Liver (tissue), 9 donors: ENCODE data around the gene RHOT2. TPM values are rescaled to one million over a fixed set of nuclear protein-coding genes. Genes with fewer than 3 reads are reported as not detected.
A peak's percentile ranks its signal among the peaks of the same experiment; 100 is the strongest.

ENCODE experiments used
- DNase-seq: peaks from one replicate; pipeline ENCODE4 v3.0.0-alpha.2; 2017; ENCODE audit warnings: low spot score
- H3K27ac ChIP-seq, 2 donors: one replicate each; pipeline ENCODE4 v1.7.0; 2013; ENCODE audit warnings: inconsistent platforms in 2 of 2, low read length in 2 of 2, control low read depth in 1 of 2, low read depth in 1 of 2, mild to moderate bottlenecking in 1 of 2
- H3K27me3 ChIP-seq, 4 donors: one replicate each; pipeline versions ENCODE4 v1.6.1 to v1.7.0; 2013; ENCODE audit warnings: low read length in 3 of 4, inconsistent platforms in 1 of 4, mild to moderate bottlenecking in 1 of 4, moderate library complexity in 1 of 4; ENCODE audit not compliant: control insufficient read depth in 4 of 4, insufficient read depth in 4 of 4
- H3K36me3 ChIP-seq, 4 donors: one replicate each; pipeline versions ENCODE4 v1.6.1 to v1.7.0; 2013; ENCODE audit warnings: low read length in 3 of 4, mild to moderate bottlenecking in 3 of 4, low read depth in 1 of 4, moderate library complexity in 1 of 4; ENCODE audit not compliant: control insufficient read depth in 4 of 4, insufficient read depth in 3 of 4
- H3K4me1 ChIP-seq, 4 donors: one replicate each; pipeline versions ENCODE4 v1.6.1 to v1.7.0; 2013; ENCODE audit warnings: low read length in 3 of 4, mild to moderate bottlenecking in 3 of 4, moderate library complexity in 1 of 4; ENCODE audit not compliant: control insufficient read depth in 4 of 4, insufficient read depth in 4 of 4
- H3K4me3 ChIP-seq, 3 donors: one replicate each; pipeline versions ENCODE4 v1.6.1 to v1.7.0; 2013; ENCODE audit warnings: low read length in 3 of 3, control low read depth in 1 of 3, low read depth in 1 of 3, mild to moderate bottlenecking in 1 of 3
- H3K9ac ChIP-seq, 2 donors: one replicate each; pipeline ENCODE4 v1.7.0; 2013; ENCODE audit warnings: low read length in 2 of 2, mild to moderate bottlenecking in 2 of 2, moderate library complexity in 2 of 2, control low read depth in 1 of 2, low read depth in 1 of 2
- H3K9me3 ChIP-seq, 4 donors: one replicate each; pipeline versions ENCODE4 v1.6.1 to v1.7.0; 2013; ENCODE audit warnings: low read length in 3 of 4; ENCODE audit not compliant: control insufficient read depth in 4 of 4
- ATF3 ChIP-seq: IDR thresholded peaks from 2 replicates; pipeline ENCODE4 v1.6.1; 2016; ENCODE audit warnings: antibody characterized with exemption
- CTCF ChIP-seq: fragments of 150-350 bp; IDR thresholded peaks from 2 replicates; pipeline ENCODE4 v1.5.1; 2017; ENCODE audit warnings: improper control_type of control experiment, low read depth, low read length; ENCODE audit not compliant: missing input control
- EGR1 ChIP-seq, 2 donors: IDR thresholded peaks; 2 replicates each; pipeline ENCODE4 v1.6.1; 2016 to 2018; ENCODE audit warnings: antibody characterized with exemption in 2 of 2, low read depth in 2 of 2
- GABPA ChIP-seq, 2 donors: IDR thresholded peaks in 1 of 2; conservative IDR thresholded peaks in 1 of 2; 2 replicates each; pipeline ENCODE4 v1.6.1; 2016; ENCODE audit warnings: antibody characterized with exemption in 2 of 2, mild to moderate bottlenecking in 1 of 2, moderate library complexity in 1 of 2
- HNF4A ChIP-seq, 2 donors: conservative IDR thresholded peaks; 2 replicates each; pipeline ENCODE4 v1.6.1; 2016; ENCODE audit warnings: antibody characterized with exemption in 2 of 2, mild to moderate bottlenecking in 2 of 2
- HNF4G ChIP-seq: IDR thresholded peaks from 2 replicates; pipeline ENCODE4 v1.6.1; 2016; ENCODE audit warnings: antibody characterized with exemption
- MAX ChIP-seq: IDR thresholded peaks from 2 replicates; pipeline ENCODE4 v1.6.1; 2016; ENCODE audit warnings: antibody characterized with exemption
- NR2F2 ChIP-seq: IDR thresholded peaks from 2 replicates; pipeline ENCODE4 v1.6.1; 2016; ENCODE audit warnings: antibody characterized with exemption
- RAD21 ChIP-seq, 2 donors: IDR thresholded peaks; 2 replicates each; pipeline ENCODE4 v1.6.1; 2016; ENCODE audit warnings: antibody characterized with exemption in 2 of 2, mild to moderate bottlenecking in 2 of 2
- RXRA ChIP-seq, 2 donors: IDR thresholded peaks; 2 replicates each; pipeline ENCODE4 v1.6.1; 2017 to 2018; ENCODE audit warnings: antibody characterized with exemption in 2 of 2, mild to moderate bottlenecking in 1 of 2
- SP1 ChIP-seq: IDR thresholded peaks from 2 replicates; pipeline ENCODE4 v1.6.1; 2018; ENCODE audit warnings: antibody characterized with exemption, mild to moderate bottlenecking
- YY1 ChIP-seq: IDR thresholded peaks from 2 replicates; pipeline ENCODE4 v1.6.1; 2016; ENCODE audit warnings: antibody characterized with exemption, mild to moderate bottlenecking
- WGBS: extraction: QIAGEN DNeasy Blood & Tissue Kit; methylation state at CpG from one replicate; pipeline ENCODE4 v1.1.7; 2013; 5-methylcytosine and 5-hydroxymethylcytosine counted together
- polyA plus RNA-seq, 2 donors: library from polyadenylated mRNA; stranded (reverse) in 1 of 2; unstranded in 1 of 2; fragments of 200-250 nt in 1 of 2; fragments of >200 nt in 1 of 2; fragmentation: Nextera tagmentation in 1 of 2; extraction: Ambion mirVana in 1 of 2; gene quantifications; one replicate each; pipeline versions ENCODE4 v1.2.1 to v1.2.3, GENCODE V29; 2013 to 2015
- total RNA-seq, 2 donors: library from RNA; depleted of rRNA; stranded (reverse); fragments of >200 nt; gene quantifications; one replicate each; pipeline ENCODE4 v1.2.3, GENCODE V29; 2014
- TF ChIP-seq, protein P1 (sequence below): IDR thresholded peaks from 2 replicates; pipeline ENCODE4 v1.6.1; 2016; ENCODE audit warnings: antibody characterized with exemption
- TF ChIP-seq, protein P2 (sequence below): IDR thresholded peaks from 2 replicates; pipeline ENCODE4 v1.6.1; 2016; ENCODE audit warnings: antibody characterized with exemption, mild to moderate bottlenecking
- donor health status: healthy.
- donor health status: healthy.
- donor health status: healthy.
- donor health status: healthy.
- donor health status: healthy.

RHOT2 gene
- total and polyA plus RNA-seq, 4 donors = 20.8 to 37.9 (median 34.3) TPM

DNA sequence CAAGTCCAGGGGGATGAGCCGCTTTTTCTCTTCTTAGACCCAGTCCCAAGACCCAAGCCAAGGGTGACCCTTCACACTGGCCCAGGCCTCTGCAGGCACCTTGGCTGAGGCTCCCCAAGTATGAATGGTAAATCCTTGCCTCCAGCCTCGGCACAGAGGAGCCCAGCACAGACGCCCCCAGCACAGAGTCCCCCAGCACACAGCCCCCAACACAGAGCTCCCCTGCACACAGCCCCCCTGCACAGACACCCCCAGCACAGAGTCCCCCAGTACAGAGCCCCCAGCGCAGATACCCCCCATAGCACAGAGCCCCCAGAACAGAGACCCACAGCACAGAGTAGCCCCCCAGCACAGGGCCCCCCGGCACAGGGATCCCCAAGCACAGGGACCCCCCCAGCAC lies 27.3 kb upstream of the RHOT2 start:
- 95% methylated on average over 5 of the region's 5 CpGs for WGBS
- H3K9me3 ChIP-seq = no peaks in the 10 kb centered on the region
- no peak for TF ChIP-seq RAD21 (IDR thresholded peaks at IDR 0.05)
- TF ChIP-seq SP1 = no peak
- TF ChIP-seq RXRA (IDR thresholded peaks at IDR 0.05) = no peak
- TF ChIP-seq GABPA (IDR thresholded peaks at IDR 0.05 in 1 of 2, conservative IDR thresholded peaks at IDR 0.05 in 1 of 2) = no peak
- no peak for TF ChIP-seq HNF4A (conservative IDR thresholded peaks at IDR 0.05)
- TF ChIP-seq MAX = no peak
- no peak for TF ChIP-seq ATF3
- TF ChIP-seq HNF4G = no peak
- TF ChIP-seq EGR1 (IDR thresholded peaks at IDR 0.05; ENCODE audit: low read depth in 2 of 2) = no peak
- no peak for TF ChIP-seq NR2F2
- TF ChIP-seq, protein P1, sequence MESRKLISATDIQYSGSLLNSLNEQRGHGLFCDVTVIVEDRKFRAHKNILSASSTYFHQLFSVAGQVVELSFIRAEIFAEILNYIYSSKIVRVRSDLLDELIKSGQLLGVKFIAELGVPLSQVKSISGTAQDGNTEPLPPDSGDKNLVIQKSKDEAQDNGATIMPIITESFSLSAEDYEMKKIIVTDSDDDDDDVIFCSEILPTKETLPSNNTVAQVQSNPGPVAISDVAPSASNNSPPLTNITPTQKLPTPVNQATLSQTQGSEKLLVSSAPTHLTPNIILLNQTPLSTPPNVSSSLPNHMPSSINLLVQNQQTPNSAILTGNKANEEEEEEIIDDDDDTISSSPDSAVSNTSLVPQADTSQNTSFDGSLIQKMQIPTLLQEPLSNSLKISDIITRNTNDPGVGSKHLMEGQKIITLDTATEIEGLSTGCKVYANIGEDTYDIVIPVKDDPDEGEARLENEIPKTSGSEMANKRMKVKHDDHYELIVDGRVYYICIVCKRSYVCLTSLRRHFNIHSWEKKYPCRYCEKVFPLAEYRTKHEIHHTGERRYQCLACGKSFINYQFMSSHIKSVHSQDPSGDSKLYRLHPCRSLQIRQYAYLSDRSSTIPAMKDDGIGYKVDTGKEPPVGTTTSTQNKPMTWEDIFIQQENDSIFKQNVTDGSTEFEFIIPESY = no peak
- TF ChIP-seq, protein P2, sequence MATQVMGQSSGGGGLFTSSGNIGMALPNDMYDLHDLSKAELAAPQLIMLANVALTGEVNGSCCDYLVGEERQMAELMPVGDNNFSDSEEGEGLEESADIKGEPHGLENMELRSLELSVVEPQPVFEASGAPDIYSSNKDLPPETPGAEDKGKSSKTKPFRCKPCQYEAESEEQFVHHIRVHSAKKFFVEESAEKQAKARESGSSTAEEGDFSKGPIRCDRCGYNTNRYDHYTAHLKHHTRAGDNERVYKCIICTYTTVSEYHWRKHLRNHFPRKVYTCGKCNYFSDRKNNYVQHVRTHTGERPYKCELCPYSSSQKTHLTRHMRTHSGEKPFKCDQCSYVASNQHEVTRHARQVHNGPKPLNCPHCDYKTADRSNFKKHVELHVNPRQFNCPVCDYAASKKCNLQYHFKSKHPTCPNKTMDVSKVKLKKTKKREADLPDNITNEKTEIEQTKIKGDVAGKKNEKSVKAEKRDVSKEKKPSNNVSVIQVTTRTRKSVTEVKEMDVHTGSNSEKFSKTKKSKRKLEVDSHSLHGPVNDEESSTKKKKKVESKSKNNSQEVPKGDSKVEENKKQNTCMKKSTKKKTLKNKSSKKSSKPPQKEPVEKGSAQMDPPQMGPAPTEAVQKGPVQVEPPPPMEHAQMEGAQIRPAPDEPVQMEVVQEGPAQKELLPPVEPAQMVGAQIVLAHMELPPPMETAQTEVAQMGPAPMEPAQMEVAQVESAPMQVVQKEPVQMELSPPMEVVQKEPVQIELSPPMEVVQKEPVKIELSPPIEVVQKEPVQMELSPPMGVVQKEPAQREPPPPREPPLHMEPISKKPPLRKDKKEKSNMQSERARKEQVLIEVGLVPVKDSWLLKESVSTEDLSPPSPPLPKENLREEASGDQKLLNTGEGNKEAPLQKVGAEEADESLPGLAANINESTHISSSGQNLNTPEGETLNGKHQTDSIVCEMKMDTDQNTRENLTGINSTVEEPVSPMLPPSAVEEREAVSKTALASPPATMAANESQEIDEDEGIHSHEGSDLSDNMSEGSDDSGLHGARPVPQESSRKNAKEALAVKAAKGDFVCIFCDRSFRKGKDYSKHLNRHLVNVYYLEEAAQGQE = no peak
- TF ChIP-seq YY1 = no peak
- DNase-seq = no peak
- peaks cover 21 to 60% (median 35%) of the 10 kb centered on the region in 4 donors for H3K4me1 ChIP-seq
- H3K36me3 ChIP-seq = peaks cover 0 to 1% (median 0%) of the 10 kb centered on the region in 4 donors
- H3K9ac ChIP-seq = no peak overlapping the region
- peak overlapping the region in 1 of 2 donors; percentile 65 for H3K27ac ChIP-seq
- H3K4me3 ChIP-seq = peak overlapping the region in 1 of 3 donors; percentile 95
- H3K27me3 ChIP-seq = no peaks in the 10 kb centered on the region

- DNase-seq = peak; percentile 85
- Histone ChIP-seq H3K4me3 (peak within 1 kb of the TSS; percentile 66 to 95 (median 73)), H3K27me3 (no peaks in the 10 kb centered on the region), H3K9me3 (no peaks in the 10 kb centered on the region), H3K27ac (peak within 1 kb of the TSS; percentile 65 to 89), H3K9ac (peak within 1 kb of the TSS in 1 of 2 donors; percentile 90), H3K4me1 (peaks cover 27 to 65% (median 41%) of the 10 kb centered on the region in 4 donors), H3K36me3 (peaks cover 0 to 1% (median 0%) of the 10 kb centered on the region in 4 donors)
- WGBS = 1% methylated on average over 81 of the region's 81 CpGs
- TF ChIP-seq, protein P1 = no peak
- peak; percentile 45 for TF ChIP-seq YY1
- TF ChIP-seq RAD21 (IDR thresholded peaks at IDR 0.05) = peak in 1 of 2 donors; percentile 14
- no peak for TF ChIP-seq NR2F2
- TF ChIP-seq CTCF = no peak
- peak in 1 of 2 donors; percentile 85 for TF ChIP-seq EGR1 (IDR thresholded peaks at IDR 0.05; ENCODE audit: low read depth in 2 of 2)
- TF ChIP-seq MAX = no peak
- no peak for TF ChIP-seq HNF4A (conservative IDR thresholded peaks at IDR 0.05)
- TF ChIP-seq RXRA (IDR thresholded peaks at IDR 0.05) = no peak
- TF ChIP-seq, protein P2 = peak; percentile 33
Observed at GRCh38 chr16:641326-642188, 26.4 kb upstream of the RHOT2 start, which contains the start of gene MCRIP2. Gene MCRIP2 (plus strand): TSS chr16:641828. CDS start chr16:641992, 164 bp downstream.
